ENCODE measurements around the gene ATG16L2. TPM values are rescaled to one million over a fixed set of nuclear protein-coding genes. Genes with fewer than 3 reads are reported as not detected.

ATG16L2 gene
- total RNA-seq, 3 donors from 2014 or later (not counting 1 experiment from before 2014, with no cell fraction given), result 172 to 190 (median 179) TPM

DNA sequence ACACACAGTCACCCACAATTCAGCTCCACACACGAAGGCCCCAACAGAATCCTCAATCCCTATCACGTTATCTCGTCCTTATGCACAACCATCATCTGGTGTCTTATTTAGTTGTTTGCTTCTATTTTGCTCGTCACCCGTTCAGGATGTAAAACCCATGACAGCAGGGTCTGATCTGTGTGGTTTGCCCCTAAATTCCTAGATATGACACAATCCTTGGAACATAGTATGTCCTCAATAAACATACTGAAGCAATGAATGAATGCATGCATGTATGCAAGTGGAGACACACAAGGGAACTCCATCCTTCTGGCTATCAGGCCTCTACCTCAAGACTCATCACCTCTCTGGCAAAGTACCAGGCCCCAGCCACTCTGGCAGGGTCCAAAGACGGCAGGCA is 40.5 kb upstream of the ATG16L2 start:
- Histone ChIP-seq H3K9me3 (ENCODE audit: control insufficient read depth, insufficient read depth, low read length) (no peaks in the 10 kb centered on the region), H3K27ac (ENCODE audit: low read length) (no peak overlapping the region), H3K27me3 (ENCODE audit: control insufficient read depth, insufficient read depth, low read length) (no peaks in the 10 kb centered on the region), H3K4me3 (ENCODE audit: low read length) (no peak overlapping the region), H3K36me3 (ENCODE audit: control insufficient read depth, insufficient read depth, low read length) (no peaks in the 10 kb centered on the region), H3K4me1 (ENCODE audit: control insufficient read depth, insufficient read depth, low read length) (peaks cover 20% of the 10 kb centered on the region)
- Mint-ChIP-seq H3K9me3 (no peaks in the 10 kb centered on the region), H3K4me1 (peaks cover 9 to 17% of the 10 kb centered on the region in 2 donors), H3K36me3 (no peaks in the 10 kb centered on the region), H3K27me3 (ENCODE audit: low read depth in 2 of 2) (no peaks in the 10 kb centered on the region), H3K27ac (no peak overlapping the region), H3K4me3 (no peak overlapping the region)
- TF ChIP-seq, protein P1, sequence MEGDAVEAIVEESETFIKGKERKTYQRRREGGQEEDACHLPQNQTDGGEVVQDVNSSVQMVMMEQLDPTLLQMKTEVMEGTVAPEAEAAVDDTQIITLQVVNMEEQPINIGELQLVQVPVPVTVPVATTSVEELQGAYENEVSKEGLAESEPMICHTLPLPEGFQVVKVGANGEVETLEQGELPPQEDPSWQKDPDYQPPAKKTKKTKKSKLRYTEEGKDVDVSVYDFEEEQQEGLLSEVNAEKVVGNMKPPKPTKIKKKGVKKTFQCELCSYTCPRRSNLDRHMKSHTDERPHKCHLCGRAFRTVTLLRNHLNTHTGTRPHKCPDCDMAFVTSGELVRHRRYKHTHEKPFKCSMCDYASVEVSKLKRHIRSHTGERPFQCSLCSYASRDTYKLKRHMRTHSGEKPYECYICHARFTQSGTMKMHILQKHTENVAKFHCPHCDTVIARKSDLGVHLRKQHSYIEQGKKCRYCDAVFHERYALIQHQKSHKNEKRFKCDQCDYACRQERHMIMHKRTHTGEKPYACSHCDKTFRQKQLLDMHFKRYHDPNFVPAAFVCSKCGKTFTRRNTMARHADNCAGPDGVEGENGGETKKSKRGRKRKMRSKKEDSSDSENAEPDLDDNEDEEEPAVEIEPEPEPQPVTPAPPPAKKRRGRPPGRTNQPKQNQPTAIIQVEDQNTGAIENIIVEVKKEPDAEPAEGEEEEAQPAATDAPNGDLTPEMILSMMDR (IDR thresholded peaks at IDR 0.05), result no peak
- WGBS (ENCODE audit: insufficient coverage), result 89% methylated on average over 6 of the region's 6 CpGs
- ATAC-seq (no peak), DNase-seq (no peak)
- intact Hi-C loops (cut with micrococcal nuclease), result no loop called here

DNA sequence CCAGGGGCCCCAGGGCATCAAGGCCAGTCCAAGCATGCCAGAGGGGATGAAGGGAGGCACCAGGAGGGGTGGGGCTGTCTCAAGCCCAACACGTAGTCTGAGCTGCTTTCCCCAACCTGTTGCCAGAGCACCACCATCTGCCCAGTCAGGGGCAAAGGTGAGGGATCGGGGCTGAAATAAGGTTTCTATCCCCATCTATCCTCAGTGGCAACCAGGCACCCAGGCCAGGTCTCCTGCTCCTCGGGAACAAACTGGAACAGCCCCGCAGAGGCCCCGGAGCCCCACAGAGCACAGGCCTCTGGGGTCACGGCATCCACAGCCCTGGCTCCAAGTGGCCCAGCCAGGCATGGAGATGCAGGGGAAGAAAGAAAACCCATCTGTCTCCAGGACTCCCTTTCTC is 39.7 kb upstream of the ATG16L2 start:
- ATAC-seq (no peak), DNase-seq (no peak)
- Mint-ChIP-seq H3K36me3 (no peaks in the 10 kb centered on the region), H3K4me3 (no peak overlapping the region), H3K4me1 (peaks cover 11 to 19% of the 10 kb centered on the region in 2 donors), H3K9me3 (no peaks in the 10 kb centered on the region), H3K27ac (no peak overlapping the region), H3K27me3 (ENCODE audit: low read depth in 2 of 2) (no peaks in the 10 kb centered on the region)
- Histone ChIP-seq H3K27ac (ENCODE audit: low read length) (no peak overlapping the region), H3K9me3 (ENCODE audit: control insufficient read depth, insufficient read depth, low read length) (no peaks in the 10 kb centered on the region), H3K4me1 (ENCODE audit: control insufficient read depth, insufficient read depth, low read length) (peaks cover 22% of the 10 kb centered on the region), H3K27me3 (ENCODE audit: control insufficient read depth, insufficient read depth, low read length) (no peaks in the 10 kb centered on the region), H3K36me3 (ENCODE audit: control insufficient read depth, insufficient read depth, low read length) (no peaks in the 10 kb centered on the region), H3K4me3 (ENCODE audit: low read length) (no peak overlapping the region)
- 93% methylated on average over 6 of the region's 6 CpGs for WGBS (ENCODE audit: insufficient coverage)
- TF ChIP-seq, protein P1 (IDR thresholded peaks at IDR 0.05), result no peak
- intact Hi-C loops (cut with micrococcal nuclease), result no loop called here

DNA sequence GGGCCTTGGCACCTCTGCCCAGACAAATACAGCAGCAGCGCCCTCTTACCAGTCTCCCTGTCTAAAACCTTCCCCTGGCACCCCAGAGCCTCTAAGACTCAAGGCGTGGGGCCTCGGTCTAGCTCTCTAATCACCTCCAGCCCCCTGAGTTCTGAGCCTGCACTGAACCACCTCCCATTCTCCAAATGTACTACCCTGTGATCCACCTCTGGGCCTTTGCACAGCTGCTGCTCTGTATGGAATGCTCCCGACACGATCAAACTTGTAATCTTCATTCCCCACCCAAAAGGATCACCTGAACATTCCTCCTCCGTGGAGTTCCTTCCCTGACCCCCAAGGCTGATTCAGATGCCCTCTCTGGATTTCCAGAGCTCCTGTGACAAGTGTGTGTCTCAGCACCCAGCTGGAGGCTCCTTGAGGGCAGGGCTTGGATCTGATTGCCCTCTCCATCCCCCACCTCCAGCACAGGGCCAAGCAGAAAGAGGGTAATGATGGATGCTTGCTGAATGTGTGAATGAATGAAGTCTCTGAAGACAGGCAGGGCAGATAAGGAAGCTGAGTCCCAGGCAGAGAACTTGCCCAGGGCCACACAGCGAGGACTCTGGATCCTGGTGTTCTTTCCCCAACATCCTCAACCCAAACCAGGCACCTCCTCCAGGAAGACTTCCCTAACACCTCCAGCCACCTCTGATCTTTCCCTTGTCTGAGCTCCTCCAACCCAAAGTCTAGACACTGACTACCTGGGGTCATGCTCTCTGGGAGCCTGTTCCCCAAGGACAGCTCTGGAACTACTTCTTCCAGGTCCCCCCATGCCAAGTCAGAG is 38.7 kb upstream of the ATG16L2 start:
- WGBS (ENCODE audit: insufficient coverage), result 94% methylated on average over 7 of the region's 7 CpGs
- DNase-seq (no peak), ATAC-seq (no peak)
- Mint-ChIP-seq H3K4me3 (no peak overlapping the region), H3K27me3 (ENCODE audit: low read depth in 2 of 2) (no peaks in the 10 kb centered on the region), H3K27ac (peak overlapping the region in 1 of 2 donors; percentile 67), H3K9me3 (no peaks in the 10 kb centered on the region), H3K36me3 (no peaks in the 10 kb centered on the region), H3K4me1 (peaks cover 17 to 24% of the 10 kb centered on the region in 2 donors)
- Histone ChIP-seq H3K36me3 (ENCODE audit: control insufficient read depth, insufficient read depth, low read length) (no peaks in the 10 kb centered on the region), H3K4me3 (ENCODE audit: low read length) (no peak overlapping the region), H3K4me1 (ENCODE audit: control insufficient read depth, insufficient read depth, low read length) (peaks cover 32% of the 10 kb centered on the region), H3K27ac (ENCODE audit: low read length) (no peak overlapping the region), H3K27me3 (ENCODE audit: control insufficient read depth, insufficient read depth, low read length) (no peaks in the 10 kb centered on the region), H3K9me3 (ENCODE audit: control insufficient read depth, insufficient read depth, low read length) (no peaks in the 10 kb centered on the region)
- intact Hi-C loops (cut with micrococcal nuclease), result no loop called here
- TF ChIP-seq, protein P1 (IDR thresholded peaks at IDR 0.05), result no peak

All from natural killer cell (primary cell).